ENCODE data around the gene ATXN7L1.

GRCh38 chr7:105828141-105828540 lies 48.3 kb downstream of the ATXN7L1 start:
- TF ChIP-seq POLR2A (IDR thresholded peaks at IDR 0.05): no peak
- no peak for TF ChIP-seq CTCF (IDR thresholded peaks at IDR 0.05)

Data from Peyer's patch (tissue), 4 donors.